HCT116 (cell line): ENCODE measurements around the gene SPOCD1. TPM values are rescaled to one million over a fixed set of nuclear protein-coding genes. Genes with fewer than 3 reads are reported as not detected.

ENCODE experiments used
- ATAC-seq: fragments of 200-7000 bp; cut with Tn5 transposase; 2 replicates; pipeline ENCODE4 v1.9.1; 2020; ENCODE audit warnings: mild to moderate bottlenecking, moderate library complexity
- BruUV-seq: library from RNA; stranded (reverse); fragments of 400-500 nt; replicated peaks from 2 replicates; lab custom pipeline; 2021; lab: Mats Ljungman, UMichigan
- CTCF ChIA-PET: fragments of 300-600 bp; sonication (Branson Sonifier 250); formaldehyde crosslinking; loops from one replicate; lab custom pipeline; 2021; ENCODE audit warnings: antibody characterized with exemption; lab: Charles Lee
- POLR2A ChIA-PET: fragments of 300-600, 350-600 bp; sonication (Branson Sonifier 250); formaldehyde crosslinking; loops from one replicate; lab custom pipeline; 2021; ENCODE audit warnings: antibody characterized with exemption; lab: Charles Lee
- RAD21 ChIA-PET, 2 experiments: fragments of 300-600 bp; sonication (Branson Sonifier 250); formaldehyde crosslinking; loops; one replicate each; lab custom pipeline; 2023; ENCODE audit warnings: low total read pairs in 2 of 2; ENCODE audit not compliant: uncharacterized antibody in 2 of 2, unreplicated experiment in 2 of 2, low non-redundant PET in 1 of 2; lab: Charles Lee
- DNase-seq: peaks from one replicate; pipeline ENCODE4 v3.0.0-alpha.2; 2010; ENCODE audit warnings: low read depth, low spot score
- H2AFZ ChIP-seq: fragments of 200-600 bp; shearing (Covaris generic), sonication (generic); 2 replicates; pipeline ENCODE4 v1.6.1; 2017; ENCODE audit warnings: low read depth, mixed run types, mixed read lengths, antibody characterized with exemption, low read length; ENCODE audit not compliant: poor library complexity, severe bottlenecking
- H3K27ac ChIP-seq: 2 replicates; pipeline ENCODE4 v1.5.1; 2012; ENCODE audit warnings: low read depth, low read length
- H3K27me3 ChIP-seq: fragments of 200-600 bp; sonication (generic); 2 replicates; pipeline ENCODE4 v1.6.1; 2016; ENCODE audit warnings: mixed run types, low read length, mixed read lengths; ENCODE audit not compliant: insufficient read depth
- H3K36me3 ChIP-seq, 2 experiments: fragments of 200-500 bp in 1 of 2; fragments of 200-600 bp in 1 of 2; sonication (Bioruptor generic) in 1 of 2; sonication (generic) in 1 of 2; 2 replicates each; pipeline versions ENCODE4 v1.5.1 to v1.6.1; 2014 to 2016; ENCODE audit warnings: low read length in 2 of 2, inconsistent platforms in 1 of 2, mixed read lengths in 1 of 2, mixed run types in 1 of 2; ENCODE audit not compliant: insufficient read depth in 2 of 2, control insufficient read depth in 1 of 2
- H3K4me1 ChIP-seq, 2 experiments: fragments of 200-600 bp in 1 of 2; sonication (generic) in 1 of 2; 2 replicates each; pipeline versions ENCODE4 v1.5.1 to v1.6.1; 2012 to 2017; ENCODE audit warnings: low read length in 2 of 2, inconsistent platforms in 1 of 2, mild to moderate bottlenecking in 1 of 2, mixed read lengths in 1 of 2, mixed run types in 1 of 2, moderate library complexity in 1 of 2; ENCODE audit not compliant: insufficient read depth in 2 of 2, control insufficient read depth in 1 of 2
- H3K4me2 ChIP-seq: fragments of 200-600 bp; sonication (generic); 2 replicates; pipeline ENCODE4 v1.6.1; 2017; ENCODE audit warnings: mixed run types, low read length, mixed read lengths
- H3K4me3 ChIP-seq, 2 experiments: fragments of 200-600 bp in 1 of 2; sonication (generic) in 1 of 2; replicated peaks in 1 of 2; 2 replicates each; pipeline ENCODE4 v1.5.1; 2011 to 2016; ENCODE audit warnings: low read length in 2 of 2, control low read depth in 1 of 2, low read depth in 1 of 2, mild to moderate bottlenecking in 1 of 2, mixed read lengths in 1 of 2, mixed run types in 1 of 2
- H3K79me2 ChIP-seq: fragments of 200-600 bp; sonication (generic); 2 replicates; pipeline ENCODE4 v1.6.1; 2017; ENCODE audit warnings: mild to moderate bottlenecking, mixed run types, low read length, moderate library complexity, mixed read lengths; ENCODE audit not compliant: insufficient read depth
- H3K9ac ChIP-seq: fragments of 200-600 bp; sonication (generic); 2 replicates; pipeline ENCODE4 v1.6.1; 2016; ENCODE audit warnings: low read length, mixed read lengths
- H3K9me2 ChIP-seq: fragments of 200-600 bp; sonication (generic), shearing (Covaris generic); 2 replicates; pipeline ENCODE4 v1.6.1; 2017; ENCODE audit warnings: mixed run types, mild to moderate bottlenecking, moderate library complexity; ENCODE audit not compliant: insufficient read depth
- H3K9me3 ChIP-seq, 2 experiments: fragments of 200-500 bp in 1 of 2; fragments of 200-600 bp in 1 of 2; sonication (Bioruptor generic) in 1 of 2; sonication (generic) in 1 of 2; 2 replicates each; pipeline ENCODE4 v1.6.1; 2014 to 2017; ENCODE audit warnings: low read length in 2 of 2, mixed read lengths in 2 of 2, inconsistent platforms in 1 of 2, low read depth in 1 of 2, mild to moderate bottlenecking in 1 of 2, mixed run types in 1 of 2, moderate library complexity in 1 of 2; ENCODE audit not compliant: control insufficient read depth in 1 of 2, insufficient read depth in 1 of 2
- H4K20me1 ChIP-seq: fragments of 200-600 bp; sonication (generic), shearing (Covaris generic); 2 replicates; pipeline ENCODE4 v1.6.1; 2017; ENCODE audit warnings: mixed run types, mild to moderate bottlenecking, moderate library complexity; ENCODE audit not compliant: insufficient read depth
- EZH2phosphoT487 ChIP-seq: fragments of 200-600 bp; IDR thresholded peaks from 2 replicates; pipeline ENCODE4 v1.6.1; 2018; ENCODE audit warnings: antibody characterized with exemption, borderline replicate concordance
- JUND ChIP-seq: IDR thresholded peaks from 2 replicates; pipeline ENCODE4 v1.6.1; 2012
- POLR2A ChIP-seq: IDR thresholded peaks from 2 replicates; pipeline ENCODE4 v1.7.0; 2011; ENCODE audit warnings: borderline replicate concordance; ENCODE audit not compliant: insufficient read depth, insufficient read length; ENCODE audit errors: extremely low read depth
- SIN3A ChIP-seq: IDR thresholded peaks from 2 replicates; pipeline ENCODE4 v1.6.1; 2012; ENCODE audit warnings: low read depth
- SP1 ChIP-seq: IDR thresholded peaks from 2 replicates; pipeline ENCODE4 v1.6.1; 2012; ENCODE audit warnings: low read depth
- SRF ChIP-seq: IDR thresholded peaks from 2 replicates; pipeline ENCODE4 v1.6.1; 2012; ENCODE audit warnings: low read depth
- TCF7L2 ChIP-seq: IDR thresholded peaks from 2 replicates; pipeline ENCODE4 v1.7.0; 2011; ENCODE audit warnings: borderline replicate concordance, inconsistent platforms; ENCODE audit not compliant: insufficient read depth, insufficient read length; ENCODE audit errors: extremely low read depth
- intact Hi-C: fragments of 100-400 bp; cut with micrococcal nuclease; formaldehyde crosslinking; loops from 2 replicates; pipeline ENCODE4 v1.10.0; 2022
- total RNA-seq: library from RNA; stranded (reverse); gene quantifications from one replicate; pipeline ENCODE4 v1.2.1, GENCODE V29; 2021; ENCODE audit not compliant: unreplicated experiment
- TF ChIP-seq, protein P1 (sequence below): IDR thresholded peaks from 2 replicates; pipeline ENCODE4 v1.6.1; 2012
- TF ChIP-seq, protein P2 (sequence below): IDR thresholded peaks from 2 replicates; pipeline ENCODE4 v1.6.1; 2011; ENCODE audit warnings: mild to moderate bottlenecking, low read length, moderate library complexity; ENCODE audit not compliant: insufficient replicate concordance; ENCODE audit errors: extremely low read depth
- TF ChIP-seq, protein P3 (sequence below): IDR thresholded peaks from 2 replicates; pipeline ENCODE4 v1.6.1; 2012
- TF ChIP-seq, protein P4 (sequence below), 3 experiments: fragments of 200-600 bp in 1 of 3; sonication (generic) in 1 of 3; IDR thresholded peaks in 2 of 3; conservative IDR thresholded peaks in 1 of 3; 2 replicates each; pipeline ENCODE4 v1.5.1; 2012 to 2017; ENCODE audit warnings: low read depth in 2 of 3, low read length in 2 of 3, antibody characterized with exemption in 1 of 3, borderline replicate concordance in 1 of 3, control low read depth in 1 of 3, mild to moderate bottlenecking in 1 of 3, mixed read lengths in 1 of 3, mixed run types in 1 of 3, moderate library complexity in 1 of 3; ENCODE audit not compliant: insufficient read depth in 1 of 3

The SPOCD1 gene
- total RNA-seq, 1 experiment from 2014 or later: 5.0 TPM

DNA sequence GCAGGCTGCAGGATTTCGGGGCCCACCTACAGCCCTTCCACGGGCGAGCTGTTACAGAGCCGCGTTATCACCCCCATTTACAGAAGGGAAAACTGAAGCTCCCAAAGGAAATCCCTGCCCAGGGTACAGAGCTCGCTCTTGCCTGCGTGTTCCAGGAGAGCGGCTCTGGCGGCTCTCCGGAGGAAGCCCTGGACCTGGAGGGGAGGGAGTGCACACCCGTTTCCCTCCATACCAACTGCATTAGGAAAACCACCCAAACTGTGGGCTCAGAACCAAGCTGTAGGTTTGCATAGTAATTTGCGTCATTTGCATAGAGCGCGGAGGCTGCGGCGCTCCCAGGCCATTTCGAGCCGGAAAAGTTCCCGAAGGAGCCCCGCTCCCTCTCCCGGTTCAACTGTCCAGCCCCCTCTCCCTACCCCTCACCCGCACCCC lies 27.0 kb downstream of the SPOCD1 start:
- Histone ChIP-seq H3K27ac (peak overlapping the region; percentile 77), H3K79me2 (no peaks in the 10 kb centered on the region), H2AFZ (peak overlapping the region; percentile 83), H3K4me2 (peak overlapping the region; percentile 95), H3K9me2 (no peaks in the 10 kb centered on the region), H3K9ac (peak overlapping the region; percentile 77), H3K4me1 (peaks cover 3 to 22% of the 10 kb centered on the region in 2 experiments; a peak in 3 of 4 replicates), H3K4me3 (peak overlapping the region; percentile 66 to 76), H3K27me3 (no peaks in the 10 kb centered on the region)
- ChIA-PET CTCF (interaction anchor here (0.6 to 2.5 kb wide), 53 partner anchors 8 to 1070 kb away, joined by 3 to 105 read pairs (median 5); partner anchors contain the start of genes ADGRB2, PEF1 and SPOCD1), POLR2A (interaction anchor here (0.6 to 1.5 kb wide), 13 partner anchors 8 to 284 kb away, joined by 3 to 8 read pairs (median 3); partner anchors contain the start of genes KHDRBS1, PEF1 and TMEM39B)
- intact Hi-C loops: loop anchor here (1.0 to 10.0 kb wide), 6 partner anchors 26 to 604 kb away; no protein-coding TSS in a partner anchor
- ATAC-seq: peak; percentile 55
- no peak for DNase-seq
- BruUV-seq: no TSS peak
- TF ChIP-seq SIN3A (no peak), POLR2A (no peak), TCF7L2 (no peak), SRF (no peak), EZH2phosphoT487 (no peak), SP1 (no peak), JUND (no peak)
- TF ChIP-seq, protein P1, sequence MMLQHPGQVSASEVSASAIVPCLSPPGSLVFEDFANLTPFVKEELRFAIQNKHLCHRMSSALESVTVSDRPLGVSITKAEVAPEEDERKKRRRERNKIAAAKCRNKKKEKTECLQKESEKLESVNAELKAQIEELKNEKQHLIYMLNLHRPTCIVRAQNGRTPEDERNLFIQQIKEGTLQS: no peak
- TF ChIP-seq, protein P2, sequence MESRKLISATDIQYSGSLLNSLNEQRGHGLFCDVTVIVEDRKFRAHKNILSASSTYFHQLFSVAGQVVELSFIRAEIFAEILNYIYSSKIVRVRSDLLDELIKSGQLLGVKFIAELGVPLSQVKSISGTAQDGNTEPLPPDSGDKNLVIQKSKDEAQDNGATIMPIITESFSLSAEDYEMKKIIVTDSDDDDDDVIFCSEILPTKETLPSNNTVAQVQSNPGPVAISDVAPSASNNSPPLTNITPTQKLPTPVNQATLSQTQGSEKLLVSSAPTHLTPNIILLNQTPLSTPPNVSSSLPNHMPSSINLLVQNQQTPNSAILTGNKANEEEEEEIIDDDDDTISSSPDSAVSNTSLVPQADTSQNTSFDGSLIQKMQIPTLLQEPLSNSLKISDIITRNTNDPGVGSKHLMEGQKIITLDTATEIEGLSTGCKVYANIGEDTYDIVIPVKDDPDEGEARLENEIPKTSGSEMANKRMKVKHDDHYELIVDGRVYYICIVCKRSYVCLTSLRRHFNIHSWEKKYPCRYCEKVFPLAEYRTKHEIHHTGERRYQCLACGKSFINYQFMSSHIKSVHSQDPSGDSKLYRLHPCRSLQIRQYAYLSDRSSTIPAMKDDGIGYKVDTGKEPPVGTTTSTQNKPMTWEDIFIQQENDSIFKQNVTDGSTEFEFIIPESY: no peak
- TF ChIP-seq, protein P3, sequence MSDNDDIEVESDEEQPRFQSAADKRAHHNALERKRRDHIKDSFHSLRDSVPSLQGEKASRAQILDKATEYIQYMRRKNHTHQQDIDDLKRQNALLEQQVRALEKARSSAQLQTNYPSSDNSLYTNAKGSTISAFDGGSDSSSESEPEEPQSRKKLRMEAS: no peak
- TF ChIP-seq, protein P4, sequence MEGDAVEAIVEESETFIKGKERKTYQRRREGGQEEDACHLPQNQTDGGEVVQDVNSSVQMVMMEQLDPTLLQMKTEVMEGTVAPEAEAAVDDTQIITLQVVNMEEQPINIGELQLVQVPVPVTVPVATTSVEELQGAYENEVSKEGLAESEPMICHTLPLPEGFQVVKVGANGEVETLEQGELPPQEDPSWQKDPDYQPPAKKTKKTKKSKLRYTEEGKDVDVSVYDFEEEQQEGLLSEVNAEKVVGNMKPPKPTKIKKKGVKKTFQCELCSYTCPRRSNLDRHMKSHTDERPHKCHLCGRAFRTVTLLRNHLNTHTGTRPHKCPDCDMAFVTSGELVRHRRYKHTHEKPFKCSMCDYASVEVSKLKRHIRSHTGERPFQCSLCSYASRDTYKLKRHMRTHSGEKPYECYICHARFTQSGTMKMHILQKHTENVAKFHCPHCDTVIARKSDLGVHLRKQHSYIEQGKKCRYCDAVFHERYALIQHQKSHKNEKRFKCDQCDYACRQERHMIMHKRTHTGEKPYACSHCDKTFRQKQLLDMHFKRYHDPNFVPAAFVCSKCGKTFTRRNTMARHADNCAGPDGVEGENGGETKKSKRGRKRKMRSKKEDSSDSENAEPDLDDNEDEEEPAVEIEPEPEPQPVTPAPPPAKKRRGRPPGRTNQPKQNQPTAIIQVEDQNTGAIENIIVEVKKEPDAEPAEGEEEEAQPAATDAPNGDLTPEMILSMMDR (IDR thresholded peaks at IDR 0.05 in 2 of 3, conservative IDR thresholded peaks at IDR 0.05 in 1 of 3; ENCODE audit: borderline replicate concordance in 1 of 3, insufficient read depth in 1 of 3, low read depth in 2 of 3, low read length in 2 of 3): no peak
- TF ChIP-seq, all 23 proteins: peak for 0
- RAD21 ChIA-PET: interaction anchor here (0.6 to 2.5 kb wide), 26 partner anchors 10 to 410 kb away, joined by 3 to 28 read pairs (median 6); partner anchors contain the start of genes ADGRB2 (in 1 of the 2), KPNA6 (in 1 of the 2) and TINAGL1 (in 1 of the 2)
- Histone ChIP-seq H4K20me1 (no peaks in the 10 kb centered on the region), H3K9me3 (no peaks in the 10 kb centered on the region), H3K36me3 (no peaks in the 10 kb centered on the region)
